GM13977 (cell line): Measurements from ENCODE around the gene FFAR1.

Experiments
- DNase-seq: peaks from one replicate; pipeline ENCODE4 v3.0.0; 2012; ENCODE audit warnings: low spot score
- in situ Hi-C: fragments of 300-500 bp; cut with MboI; formaldehyde crosslinking; loops from one replicate; pipeline ENCODE4 v1.12.0; 2022; ENCODE audit warnings: low sequenced_read_pairs, low pct_unique_long_range_greater_than_20kb, mixed read lengths, inconsistent platforms; ENCODE audit not compliant: unreplicated experiment
- TF ChIP-seq, protein P1 (sequence below): IDR thresholded peaks from 2 replicates; pipeline ENCODE4 v1.5.1; 2012; ENCODE audit warnings: mild to moderate bottlenecking, control low read depth; ENCODE audit not compliant: insufficient read depth; ENCODE audit errors: extremely low read depth, missing control alignments

The FFAR1 gene, protein sequence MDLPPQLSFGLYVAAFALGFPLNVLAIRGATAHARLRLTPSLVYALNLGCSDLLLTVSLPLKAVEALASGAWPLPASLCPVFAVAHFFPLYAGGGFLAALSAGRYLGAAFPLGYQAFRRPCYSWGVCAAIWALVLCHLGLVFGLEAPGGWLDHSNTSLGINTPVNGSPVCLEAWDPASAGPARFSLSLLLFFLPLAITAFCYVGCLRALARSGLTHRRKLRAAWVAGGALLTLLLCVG (N-terminal part only)

DNA sequence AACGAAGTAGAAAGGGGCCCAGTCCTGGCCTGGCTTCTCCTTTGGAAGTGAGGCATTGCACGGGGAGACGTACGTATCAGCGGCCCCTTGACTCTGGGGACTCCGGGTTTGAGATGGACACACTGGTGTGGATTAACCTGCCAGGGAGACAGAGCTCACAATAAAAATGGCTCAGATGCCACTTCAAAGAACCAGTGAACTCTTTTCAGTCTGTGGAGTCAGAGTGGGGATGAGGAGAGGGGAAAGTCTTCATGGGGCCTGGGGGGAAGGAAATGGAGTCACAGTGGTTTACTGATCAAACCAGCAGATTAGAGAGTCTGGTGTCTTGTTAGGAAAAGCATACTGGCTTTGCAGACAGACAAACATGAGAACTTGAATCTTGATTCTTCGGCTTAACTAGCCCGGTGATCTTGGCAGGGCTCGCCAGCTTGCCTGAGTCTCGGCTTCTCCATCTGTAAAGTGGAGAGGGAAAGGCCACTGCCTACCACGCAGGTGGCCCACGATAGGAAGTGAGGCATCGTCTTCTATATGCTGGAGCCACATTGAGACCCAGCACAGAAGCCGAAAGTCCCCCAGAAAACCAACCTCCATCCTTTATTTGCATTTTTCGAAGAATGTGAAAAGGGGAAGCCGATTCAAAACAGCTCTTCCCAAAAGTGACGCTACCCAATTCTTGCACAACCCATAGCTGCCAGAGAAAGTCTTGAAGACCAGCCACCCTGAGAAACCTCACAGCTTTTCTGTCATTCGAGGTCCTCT lies at the start of gene FFAR1:
TSS of gene FFAR1 (plus strand) at position 732 of the 759 bp plus-strand sequence. CDS start 3,650 bp downstream, outside the sequence.
- in situ Hi-C loops: loop anchor here (5.0 kb wide), 1 partner anchor 120 kb away; no protein-coding TSS in a partner anchor
- TF ChIP-seq, protein P1, sequence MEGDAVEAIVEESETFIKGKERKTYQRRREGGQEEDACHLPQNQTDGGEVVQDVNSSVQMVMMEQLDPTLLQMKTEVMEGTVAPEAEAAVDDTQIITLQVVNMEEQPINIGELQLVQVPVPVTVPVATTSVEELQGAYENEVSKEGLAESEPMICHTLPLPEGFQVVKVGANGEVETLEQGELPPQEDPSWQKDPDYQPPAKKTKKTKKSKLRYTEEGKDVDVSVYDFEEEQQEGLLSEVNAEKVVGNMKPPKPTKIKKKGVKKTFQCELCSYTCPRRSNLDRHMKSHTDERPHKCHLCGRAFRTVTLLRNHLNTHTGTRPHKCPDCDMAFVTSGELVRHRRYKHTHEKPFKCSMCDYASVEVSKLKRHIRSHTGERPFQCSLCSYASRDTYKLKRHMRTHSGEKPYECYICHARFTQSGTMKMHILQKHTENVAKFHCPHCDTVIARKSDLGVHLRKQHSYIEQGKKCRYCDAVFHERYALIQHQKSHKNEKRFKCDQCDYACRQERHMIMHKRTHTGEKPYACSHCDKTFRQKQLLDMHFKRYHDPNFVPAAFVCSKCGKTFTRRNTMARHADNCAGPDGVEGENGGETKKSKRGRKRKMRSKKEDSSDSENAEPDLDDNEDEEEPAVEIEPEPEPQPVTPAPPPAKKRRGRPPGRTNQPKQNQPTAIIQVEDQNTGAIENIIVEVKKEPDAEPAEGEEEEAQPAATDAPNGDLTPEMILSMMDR: no peak

DNA sequence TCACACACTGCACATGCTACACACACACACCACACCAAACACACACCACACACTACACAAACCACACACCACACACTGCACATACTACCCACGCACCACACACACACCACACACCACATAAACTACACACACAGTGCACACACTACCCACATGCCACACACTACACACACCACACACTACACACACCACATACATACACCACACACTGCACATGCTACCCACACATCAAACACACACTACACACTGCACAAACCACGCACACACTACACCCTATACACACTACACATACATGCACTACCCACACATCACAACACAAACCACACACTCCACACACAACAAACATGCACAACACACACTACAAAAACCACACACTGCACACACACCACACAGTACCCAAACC lies 49.8 kb upstream of the FFAR1 start:
- in situ Hi-C loops: no loop called here
- DNase-seq: no peak
- TF ChIP-seq, protein P1: no peak

More for the DNA sequence above, at the start of gene FFAR1:
- peak; percentile 84 for DNase-seq

- TF ChIP-seq, protein P1: no peak
- no peak for DNase-seq
- in situ Hi-C loops: no loop called here
Measured at GRCh38 chr19:35298561-35298972, 49.1 kb upstream of the FFAR1 start.

DNA sequence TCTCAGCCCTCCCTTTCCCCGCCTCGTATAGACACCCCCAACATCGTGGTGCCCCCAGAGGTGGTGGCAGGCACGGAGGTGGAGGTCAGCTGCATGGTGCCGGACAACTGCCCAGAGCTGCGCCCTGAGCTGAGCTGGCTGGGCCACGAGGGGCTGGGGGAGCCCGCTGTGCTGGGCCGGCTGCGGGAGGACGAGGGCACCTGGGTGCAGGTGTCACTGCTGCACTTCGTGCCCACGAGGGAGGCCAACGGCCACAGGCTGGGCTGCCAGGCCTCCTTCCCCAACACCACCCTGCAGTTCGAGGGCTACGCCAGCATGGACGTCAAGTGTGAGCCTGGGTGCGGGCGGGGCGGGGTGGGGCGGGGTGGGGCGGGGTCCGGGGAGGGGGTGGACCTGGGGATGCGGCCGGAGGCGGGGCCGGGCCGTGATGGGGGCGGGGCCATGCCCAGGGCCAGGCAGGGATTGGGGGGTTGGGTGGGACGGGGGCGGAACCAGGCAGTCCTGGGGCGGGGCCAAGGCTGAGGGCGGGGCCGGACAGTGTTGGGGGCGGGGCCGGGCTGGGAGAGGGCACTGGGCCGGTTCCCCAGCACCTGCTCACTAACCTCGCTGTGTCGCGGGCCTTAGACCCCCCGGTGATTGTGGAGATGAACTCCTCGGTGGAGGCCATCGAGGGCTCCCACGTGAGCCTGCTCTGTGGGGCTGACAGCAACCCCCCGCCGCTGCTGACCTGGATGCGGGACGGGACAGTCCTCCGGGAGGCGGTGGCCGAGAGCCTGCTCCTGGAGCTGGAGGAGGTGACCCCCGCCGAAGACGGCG lies 48.0 kb upstream of the FFAR1 start:
- TF ChIP-seq, protein P1: no peak
- DNase-seq: no peak
- in situ Hi-C loops: no loop called here

- no peak for DNase-seq
- in situ Hi-C loops: no loop called here
- TF ChIP-seq, protein P1: no peak
Measured at GRCh38 chr19:35300339-35300649, 47.4 kb upstream of the FFAR1 start.

GRCh38 chr19:35301961-35302360 lies 45.7 kb upstream of the FFAR1 start:
- in situ Hi-C loops: no loop called here
- TF ChIP-seq, protein P1: no peak
- DNase-seq: no peak
